Spleen (tissue), 11 donors: ENCODE results near the gene CIDEA. TPM values are rescaled to one million over a fixed set of nuclear protein-coding genes. Genes with fewer than 3 reads are reported as not detected.

ENCODE experiments used
- DNase-seq: peaks from one replicate; pipeline ENCODE4 v3.0.0-alpha.2; 2020
- H3K27ac ChIP-seq, 8 donors: fragments of 200-600 bp; sonication (generic) in 7 of 8; 1 replicate in 4 of 8; 2 replicates in 4 of 8; pipeline versions ENCODE4 v1.5.0 to v1.8.0; 2016 to 2021; ENCODE audit warnings: inconsistent platforms in 4 of 8, mild to moderate bottlenecking in 4 of 8, moderate library complexity in 1 of 8
- H3K27me3 ChIP-seq, 7 donors: fragments of 200-600 bp; sonication (generic) in 6 of 7; replicated peaks in 1 of 7; 1 replicate in 4 of 7; 2 replicates in 3 of 7; pipeline versions ENCODE4 v1.5.0 to v1.8.0; 2016 to 2021; ENCODE audit warnings: inconsistent platforms in 3 of 7, mild to moderate bottlenecking in 1 of 7
- H3K36me3 ChIP-seq, 6 donors: fragments of 200-600 bp; sonication (generic) in 5 of 6; 1 replicate in 4 of 6; 2 replicates in 2 of 6; pipeline versions ENCODE4 v1.5.0 to v1.8.0; 2016 to 2021; ENCODE audit warnings: inconsistent platforms in 2 of 6
- H3K4me1 ChIP-seq, 6 donors: fragments of 200-600 bp; sonication (generic) in 5 of 6; 1 replicate in 3 of 6; 2 replicates in 3 of 6; pipeline versions ENCODE4 v1.5.0 to v1.8.0; 2016 to 2021; ENCODE audit warnings: inconsistent platforms in 3 of 6
- H3K4me3 ChIP-seq, 8 donors: fragments of 200-600 bp; sonication (generic) in 7 of 8; 1 replicate in 4 of 8; 2 replicates in 4 of 8; pipeline versions ENCODE4 v1.5.0 to v1.8.0; 2016 to 2021; ENCODE audit warnings: inconsistent platforms in 4 of 8, mild to moderate bottlenecking in 4 of 8, moderate library complexity in 2 of 8
- H3K9me3 ChIP-seq, 8 donors: fragments of 200-600 bp; sonication (generic) in 7 of 8; 1 replicate in 4 of 8; 2 replicates in 4 of 8; pipeline versions ENCODE4 v1.5.0 to v1.8.0; 2016 to 2021; ENCODE audit warnings: inconsistent platforms in 4 of 8
- CTCF ChIP-seq, 11 experiments: fragments of 200-600 bp in 7 of 11; fragments of 450-650 bp in 4 of 11; sonication (generic) in 4 of 11; IDR thresholded peaks in 8 of 11; conservative IDR thresholded peaks in 3 of 11; 1 replicate in 7 of 11; 2 replicates in 4 of 11; pipeline versions ENCODE4 v1.4.0 to v1.8.0; 2016 to 2021; ENCODE audit warnings: antibody characterized with exemption in 11 of 11, inconsistent platforms in 4 of 11, mild to moderate bottlenecking in 1 of 11
- POLR2A ChIP-seq, 3 donors: fragments of 450-650 bp; IDR thresholded peaks; one replicate each; pipeline ENCODE4 v1.5.1; 2017; ENCODE audit warnings: antibody characterized with exemption in 3 of 3, mild to moderate bottlenecking in 1 of 3
- POLR2AphosphoS5 ChIP-seq, 3 donors: sonication (generic); formaldehyde crosslinking; IDR thresholded peaks; one replicate each; pipeline ENCODE4 v1.5.1; 2017; ENCODE audit warnings: antibody characterized with exemption in 3 of 3
- WGBS, 5 donors: extraction: QIAGEN DNeasy Blood & Tissue Kit in 3 of 5; methylation state at CpG; one replicate each; pipeline versions ENCODE4 v1.1.5 to v1.1.7; 2013 to 2018; 5-methylcytosine and 5-hydroxymethylcytosine counted together
- intact Hi-C: fragments of 100-400 bp; cut with DNase I; formaldehyde crosslinking; loops from one replicate; pipeline ENCODE4 v1.15.0; 2023; ENCODE audit warnings: low total_unique reads
- polyA plus RNA-seq, 3 donors: library from polyadenylated mRNA; stranded (reverse); fragments of 200-250 nt; gene quantifications; one replicate each; pipeline ENCODE4 v1.2.1, GENCODE V29; 2013
- total RNA-seq, 7 donors: library from RNA; depleted of rRNA in 3 of 7; stranded (reverse); fragments of >200 nt in 3 of 7; fragmentation: NEBNext Ultra II Directional in 4 of 7; extraction: Animal tissue kit (Norgen Biotek cat#: 25700) in 4 of 7; gene quantifications; one replicate each; pipeline versions ENCODE4 v1.1.0 to v1.2.1, GENCODE V29; 2016 to 2021
- donor health status: healthy with polysubstance abuse.
- donor health status: DM: no; HTN: no; CAD: no; lungs with moderate emphysema.
- donor health status: DM: no; HTN: no; CAD: no.
- donor health status: Bipolar disorder and iron deficiency.
- donor health status: healthy.
- donor health status: DM: no; HTN: no; CAD: no.
- donor health status: DM: yes; HTN: yes; CAD: no.

Gene CIDEA
- total and polyA plus RNA-seq, 10 donors = not detected

- TF ChIP-seq POLR2A (IDR thresholded peaks at IDR 0.05) = no peak
- TF ChIP-seq POLR2AphosphoS5 (IDR thresholded peaks at IDR 0.05) = no peak
- TF ChIP-seq CTCF (IDR thresholded peaks at IDR 0.05 in 8 of 11, conservative IDR thresholded peaks at IDR 0.05 in 3 of 11) = no peak
- Histone ChIP-seq H3K4me1 (peaks cover 0 to 12% (median 9%) of the 10 kb centered on the region in 6 donors), H3K9me3 (peaks cover 0 to 4% (median 0%) of the 10 kb centered on the region in 8 donors), H3K4me3 (no peak overlapping the region), H3K27me3 (peaks cover 0 to 25% (median 0%) of the 10 kb centered on the region in 7 donors), H3K27ac (no peak overlapping the region), H3K36me3 (no peaks in the 10 kb centered on the region)
- WGBS, 5 donors = 51 to 59% (median 58%) methylated on average over 5 of the region's 5 CpGs
- intact Hi-C loops = no loop called here
- no peak for DNase-seq
Measured at GRCh38 chr18:12233378-12233777, 20.8 kb upstream of the CIDEA start.

GRCh38 chr18:12234451-12235190 lies 19.5 kb upstream of the CIDEA start:
- Histone ChIP-seq H3K4me3 (no peak overlapping the region), H3K27me3 (peaks cover 0 to 25% (median 0%) of the 10 kb centered on the region in 7 donors), H3K36me3 (no peaks in the 10 kb centered on the region), H3K27ac (no peak overlapping the region), H3K4me1 (peaks cover 0 to 12% (median 9%) of the 10 kb centered on the region in 6 donors), H3K9me3 (peaks cover 0 to 4% (median 0%) of the 10 kb centered on the region in 8 donors)
- DNase-seq = no peak
- intact Hi-C loops = no loop called here
- TF ChIP-seq POLR2A (IDR thresholded peaks at IDR 0.05) (no peak), POLR2AphosphoS5 (IDR thresholded peaks at IDR 0.05) (no peak)
- WGBS, 5 donors = 89 to 96% (median 91%) methylated on average over 19 of the region's 19 CpGs

GRCh38 chr18:12236141-12236540 lies 18.0 kb upstream of the CIDEA start:
- peaks cover 0 to 28% (median 0%) of the 10 kb centered on the region in 7 donors for H3K27me3 ChIP-seq

More at GRCh38 chr18:12236141-12236540, 18.0 kb upstream of the CIDEA start:
- Histone ChIP-seq H3K27ac (no peak overlapping the region), H3K9me3 (peaks cover 0 to 1% (median 0%) of the 10 kb centered on the region in 8 donors), H3K36me3 (no peaks in the 10 kb centered on the region), H3K4me1 (peaks cover 0 to 12% (median 9%) of the 10 kb centered on the region in 6 donors), H3K4me3 (no peak overlapping the region)
- DNase-seq = no peak
- intact Hi-C loops = no loop called here
- 93 to 97% (median 95%) methylated on average over 16 of the region's 16 CpGs for WGBS, 5 donors
- no peak for TF ChIP-seq CTCF (IDR thresholded peaks at IDR 0.05 in 8 of 11, conservative IDR thresholded peaks at IDR 0.05 in 3 of 11)
- no peak for TF ChIP-seq POLR2AphosphoS5 (IDR thresholded peaks at IDR 0.05)
- no peak for TF ChIP-seq POLR2A (IDR thresholded peaks at IDR 0.05)
